Stimulated activated naive CD4-positive, alpha-beta T cell (primary cell): ENCODE data around the gene GSTM2.

Experiments used
- DNase-seq, 6 experiments: peaks; one replicate each; lab custom pipeline; 2025; lab: John Stamatoyannopoulos, UW

GSTM2 gene

DNA sequence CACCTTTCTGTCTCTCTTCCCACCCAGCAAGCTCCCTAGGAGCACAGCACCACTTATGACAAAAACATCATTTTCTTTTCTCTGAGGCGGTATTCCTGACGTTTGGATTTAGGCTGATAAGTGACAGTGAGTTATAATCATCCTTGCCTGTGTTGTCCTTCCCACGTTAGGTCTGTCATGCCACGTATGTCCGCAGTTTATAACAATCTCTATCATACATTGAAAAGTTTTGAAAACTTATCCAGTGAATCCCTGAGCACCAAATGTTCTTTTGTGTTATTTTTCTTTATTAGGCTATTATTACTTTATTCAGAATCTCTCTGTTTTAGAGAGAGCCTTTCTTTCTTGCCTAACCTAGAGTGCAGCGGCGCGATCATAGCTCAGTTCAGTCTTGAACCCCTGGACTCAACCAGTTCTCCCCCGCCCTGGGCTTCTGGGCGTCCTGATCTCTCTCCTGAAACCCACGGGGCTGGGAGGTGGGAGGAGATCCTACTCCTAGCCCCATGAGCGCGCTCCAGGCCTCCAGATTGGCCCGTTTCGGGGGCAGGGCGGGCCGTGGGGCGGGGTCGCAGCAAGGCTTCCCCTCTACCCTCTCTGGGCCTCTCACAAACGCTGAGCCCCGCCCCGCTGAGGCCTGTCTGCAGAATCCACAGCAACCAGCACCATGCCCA is at the start of gene GSTM2:
Gene GSTM2 (plus strand): TSS at position 606 of the 671 bp plus-strand sequence. CDS start 59 bp downstream, at position 665.
- DNase-seq = peak; percentile 68 to 88 (median 81)

DNA sequence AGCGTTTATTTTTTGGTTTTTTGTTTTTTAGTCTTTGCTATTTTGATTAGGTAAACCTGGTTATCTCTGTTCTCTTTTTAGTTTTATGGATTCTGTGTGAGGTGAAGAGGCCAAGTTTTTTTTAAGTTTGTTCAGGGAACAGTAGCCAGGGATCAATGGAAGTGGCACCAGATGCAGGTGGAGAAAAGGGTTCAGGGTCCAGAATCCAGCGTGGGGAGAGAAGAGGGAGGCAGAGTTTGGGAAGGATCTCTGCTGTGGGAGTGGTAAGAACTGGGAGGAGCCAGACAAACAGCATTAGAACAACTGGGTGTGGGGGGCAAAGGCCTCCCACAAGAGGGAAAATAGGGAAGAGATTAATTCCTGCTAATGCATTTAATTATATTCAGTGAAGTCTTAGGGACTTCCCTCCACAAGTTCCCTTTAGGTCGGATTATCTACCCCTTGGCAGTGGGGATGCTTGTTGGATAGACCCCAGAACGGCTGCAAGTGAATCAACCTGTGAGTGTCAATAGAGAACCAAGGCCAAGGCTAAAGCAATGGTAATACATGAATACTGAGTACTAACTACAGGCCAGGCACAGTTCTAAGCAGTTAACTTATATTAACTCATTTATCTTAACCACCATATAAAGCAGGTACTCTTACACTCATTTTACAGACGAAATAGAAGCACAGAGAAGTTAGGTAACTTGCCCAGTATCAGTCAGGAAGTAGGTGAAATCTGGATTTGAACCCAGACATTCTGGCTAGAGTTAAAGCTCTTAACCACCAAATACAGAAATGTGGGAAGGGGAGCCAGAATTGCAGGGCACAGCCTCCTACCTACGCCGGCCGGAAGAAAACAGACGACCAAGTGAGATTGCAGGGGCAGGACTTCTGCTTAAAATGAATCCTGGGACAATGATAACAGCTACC is 48.9 kb upstream of the GSTM2 start:
- DNase-seq = no peak

DNA sequence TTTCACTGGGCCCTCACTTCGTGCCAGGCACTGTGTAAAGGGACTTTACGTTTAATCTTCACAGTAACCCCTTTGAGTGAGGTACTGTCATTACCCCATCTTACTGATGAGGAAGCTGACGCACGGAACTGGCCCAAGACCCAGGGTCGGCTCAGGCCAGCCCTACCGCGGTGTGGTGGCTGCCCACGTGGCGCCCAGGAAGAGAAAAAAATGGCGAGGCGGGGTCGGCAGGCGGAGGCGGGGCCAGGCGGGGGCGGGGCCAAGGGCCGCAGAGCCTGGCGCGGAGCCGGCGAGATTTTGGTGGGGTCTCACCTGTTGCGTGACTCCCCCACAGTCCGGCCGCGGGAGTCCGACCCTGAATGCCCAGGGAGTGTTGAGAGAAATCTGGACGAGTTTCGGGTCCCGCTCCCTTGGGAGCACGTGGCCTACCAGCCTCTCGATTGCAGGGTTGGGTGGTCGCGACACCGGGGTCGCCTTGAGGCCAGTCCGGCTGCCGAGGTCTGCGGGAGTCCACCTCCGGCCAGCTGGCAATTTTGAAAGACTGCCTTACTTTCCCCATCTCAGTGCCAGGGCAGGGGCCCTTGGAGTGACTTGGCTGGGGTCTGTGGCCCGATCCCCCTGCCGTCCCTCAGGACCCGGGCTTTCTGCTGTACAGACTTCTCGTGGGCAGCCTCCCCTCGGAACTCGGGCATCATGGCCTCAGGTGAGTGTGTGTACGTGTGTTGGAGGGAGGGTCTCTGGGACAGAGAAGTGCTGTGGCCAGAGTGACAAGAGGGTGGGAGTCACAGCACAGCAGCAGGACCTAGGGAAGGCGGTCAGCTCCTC is 48.1 kb upstream of the GSTM2 start, which contains the start of the genes AMPD2 and GNAT2:
Gene AMPD2 (plus strand): TSS at position 262 of the 825 bp plus-strand sequence. CDS start 1,339 bp downstream, outside the sequence.
Gene GNAT2 (minus strand): TSS at position 41 of the 825 bp plus-strand sequence. CDS start 6,746 bp downstream, outside the sequence.
- peak; percentile 34 to 65 (median 59) for DNase-seq

DNA sequence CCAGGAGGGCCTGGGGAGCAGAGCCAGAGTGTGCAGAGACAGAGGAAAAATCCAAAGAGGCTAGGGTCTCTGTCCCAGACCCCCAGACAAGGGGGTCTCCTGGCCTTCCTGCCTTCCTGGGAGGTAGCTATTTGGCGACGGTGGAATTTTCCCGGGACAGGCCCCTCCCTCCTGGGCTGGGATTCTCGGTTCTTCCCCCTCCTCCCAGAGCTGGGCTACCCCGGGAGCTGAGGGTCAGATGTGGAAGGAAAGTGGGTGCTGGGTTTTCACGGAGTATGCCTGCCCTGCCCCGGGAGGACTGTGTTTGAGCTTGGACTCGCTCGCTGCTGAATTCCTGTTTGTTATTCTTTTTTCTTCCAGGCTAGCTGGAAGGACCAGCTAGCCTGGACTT is 47.5 kb upstream of the GSTM2 start:
- DNase-seq = no peak

DNA sequence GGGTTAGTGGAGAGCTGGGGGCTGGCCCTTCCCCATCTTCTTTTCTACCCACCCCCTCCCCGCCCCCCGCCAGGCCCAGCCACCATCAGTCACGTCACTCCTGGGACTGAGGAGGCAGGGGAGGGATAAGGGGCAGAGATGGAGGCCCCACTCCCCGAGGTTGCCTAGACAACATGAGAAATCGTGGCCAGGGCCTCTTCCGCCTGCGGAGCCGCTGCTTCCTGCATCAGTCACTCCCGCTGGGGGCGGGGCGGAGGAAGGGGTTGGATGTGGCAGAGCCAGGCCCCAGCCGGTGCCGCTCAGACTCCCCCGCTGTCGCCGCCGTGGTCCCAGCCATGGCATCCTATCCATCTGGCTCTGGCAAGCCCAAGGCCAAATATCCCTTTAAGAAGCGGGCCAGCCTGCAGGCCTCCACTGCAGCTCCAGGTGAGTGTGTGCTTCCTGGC is 47.0 kb upstream of the GSTM2 start:
- DNase-seq = peak; percentile 91 to 94 (median 91)

DNA sequence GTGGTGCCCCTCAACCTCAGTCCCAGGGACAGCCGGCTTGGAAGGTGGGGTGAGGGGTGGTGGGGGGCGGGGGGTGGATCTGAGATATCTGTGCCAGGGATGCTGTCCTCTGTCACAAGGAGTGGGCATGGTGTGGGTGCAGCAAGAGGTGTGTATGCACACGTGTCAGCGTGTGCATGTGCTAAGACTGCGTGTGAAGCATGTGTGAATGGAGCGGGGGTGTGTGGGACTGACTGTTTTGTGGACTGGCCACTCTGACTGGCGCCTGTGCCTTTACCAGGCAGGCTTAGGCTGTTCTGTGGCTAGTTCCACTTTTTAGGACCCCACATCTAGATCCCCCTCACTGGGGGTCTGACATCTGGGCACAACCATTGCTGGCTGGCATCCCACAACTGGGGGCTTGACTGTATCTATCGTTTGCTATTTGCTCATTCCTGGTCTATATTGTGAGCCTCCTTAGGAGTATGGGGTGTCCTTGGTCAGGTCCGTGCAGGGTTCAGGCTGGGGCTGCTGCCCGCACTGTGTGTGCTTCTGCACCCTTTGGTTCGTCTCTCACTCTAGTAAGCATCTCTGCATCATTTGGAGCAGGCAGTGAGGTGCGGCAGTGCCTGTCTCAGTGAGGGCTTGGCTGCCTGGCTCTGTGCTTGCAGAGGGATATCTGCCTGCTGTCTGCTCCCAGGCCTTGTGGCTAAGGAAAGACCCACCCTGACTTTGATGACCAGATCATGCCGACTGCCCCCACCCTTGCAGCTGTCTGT is 46.3 kb upstream of the GSTM2 start:
- no peak for DNase-seq

DNA sequence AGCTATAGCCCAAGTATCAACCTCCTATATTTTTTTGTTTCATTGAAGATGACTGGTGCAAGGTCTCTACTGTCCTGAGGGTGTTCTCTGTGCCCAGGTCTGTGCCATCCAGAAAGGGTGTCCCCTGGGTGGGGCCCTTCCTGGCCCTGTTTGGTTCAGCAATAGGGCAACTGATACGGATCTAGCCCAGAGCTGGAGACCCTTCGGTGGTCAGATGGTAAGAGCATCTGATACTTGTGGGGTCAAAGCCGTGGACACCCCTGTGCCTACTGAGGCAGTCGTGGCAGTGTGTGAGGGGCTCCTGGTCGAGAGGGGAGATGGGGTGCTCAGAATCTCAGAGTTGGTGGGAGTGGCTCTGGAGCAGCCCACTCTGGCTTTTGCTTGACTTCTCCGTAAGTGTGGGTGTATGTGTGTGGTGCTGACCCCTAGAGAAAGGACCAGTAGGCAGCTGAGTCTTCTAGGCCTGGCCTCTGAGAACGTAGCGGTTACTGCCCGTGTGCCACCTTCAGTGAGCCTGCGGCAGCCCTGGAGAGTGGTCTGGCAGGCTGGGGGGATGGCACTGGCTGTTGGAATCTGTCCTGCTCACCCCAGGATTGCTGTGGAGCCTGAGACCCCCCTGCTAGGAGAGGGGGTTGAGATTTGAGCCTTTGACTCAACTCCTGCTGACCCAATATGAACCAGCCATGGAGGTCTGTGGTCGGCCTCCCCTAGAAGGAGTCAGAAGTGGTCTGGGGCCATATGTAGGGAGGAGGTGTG is 45.5 kb upstream of the GSTM2 start:
- DNase-seq = no peak

DNA sequence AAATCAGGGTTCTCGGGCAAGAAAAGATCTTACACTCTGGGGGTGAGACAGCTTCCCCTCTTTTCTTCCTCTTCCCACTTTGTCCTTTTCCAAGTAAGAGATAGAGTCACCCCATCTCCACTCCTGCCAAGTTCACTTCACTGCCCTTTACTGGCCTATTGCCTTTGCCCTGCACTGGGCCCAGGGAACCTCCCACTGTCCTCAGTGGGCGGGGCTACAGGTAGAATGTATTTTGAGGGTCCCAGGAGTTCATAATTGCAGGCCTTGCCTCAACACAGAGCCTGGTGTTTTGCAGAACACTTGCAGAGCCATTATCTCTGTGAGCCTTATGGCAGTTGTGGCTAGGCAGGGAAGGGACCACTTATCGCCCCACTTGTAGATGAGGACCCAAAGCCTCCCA is 45.0 kb upstream of the GSTM2 start:
- no peak for DNase-seq

DNA sequence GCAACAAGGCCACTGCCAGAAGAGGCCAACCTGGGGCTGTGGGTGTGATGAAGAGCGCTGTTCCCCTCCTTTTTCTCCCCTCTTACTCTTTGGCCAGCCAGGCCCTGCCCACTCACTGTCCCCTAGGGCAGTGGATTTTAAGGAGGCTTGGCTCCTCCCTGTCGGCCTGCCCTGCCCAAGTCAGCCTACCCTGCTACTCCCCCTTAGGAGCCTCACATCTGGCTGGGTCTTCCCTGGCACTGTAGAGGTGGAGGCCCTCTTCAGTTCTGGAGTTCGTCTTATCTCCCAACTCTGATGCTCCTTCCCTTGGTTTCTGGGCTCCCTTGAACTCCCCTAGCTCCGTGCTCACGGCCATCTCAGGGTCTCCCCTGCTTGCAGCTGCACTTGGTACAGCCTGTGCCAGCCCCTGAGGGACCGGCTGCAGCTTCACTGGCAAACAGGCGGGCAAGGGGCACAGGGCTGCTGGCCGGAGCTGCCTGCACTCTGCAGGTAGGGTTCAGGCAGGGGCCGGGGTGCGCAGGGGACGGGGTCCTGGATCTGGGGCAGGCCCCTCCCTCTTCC is 44.2 kb upstream of the GSTM2 start:
- no peak for DNase-seq

DNA sequence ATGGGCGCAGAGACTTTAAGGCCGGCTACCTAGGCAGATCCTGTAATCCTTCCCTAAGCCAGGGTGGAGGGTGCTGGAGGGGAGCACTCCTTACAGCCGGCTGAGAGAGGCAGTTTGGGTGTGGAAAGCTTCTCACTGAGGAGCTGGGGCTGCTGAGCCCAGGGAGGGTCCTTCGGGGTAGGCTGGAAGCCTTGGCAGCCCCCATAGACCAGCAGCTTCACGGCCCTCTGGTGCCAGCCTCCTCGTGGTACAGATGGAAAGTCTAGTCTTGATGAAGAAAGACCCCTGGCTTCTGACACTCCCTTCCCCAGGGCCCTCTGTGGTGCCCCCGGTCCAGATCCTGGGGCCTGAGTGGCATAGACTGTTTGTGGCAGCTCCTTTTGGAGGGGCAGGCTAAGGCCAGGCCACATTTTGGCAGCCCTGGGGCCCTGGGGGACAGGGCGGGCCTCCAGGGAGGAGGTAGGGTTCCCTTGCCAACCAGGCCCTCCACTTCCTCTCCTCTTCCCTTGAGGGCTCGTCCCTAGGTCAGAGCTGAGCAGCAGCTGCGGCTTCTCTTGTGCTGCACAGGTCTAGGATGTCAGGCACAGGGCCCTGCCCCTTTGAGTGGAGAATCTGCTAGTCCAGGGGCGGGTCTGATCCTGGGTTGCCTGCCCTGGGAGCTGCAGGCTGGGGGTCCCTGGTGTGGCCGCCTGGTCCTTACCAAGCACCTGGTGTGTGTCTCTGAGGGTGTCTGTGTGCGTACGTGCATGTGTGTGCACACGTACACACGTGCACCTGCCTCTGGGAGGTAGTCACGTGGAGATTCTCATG is 43.5 kb upstream of the GSTM2 start:
- peak in 1 of 6 experiments; percentile 13 for DNase-seq

DNA sequence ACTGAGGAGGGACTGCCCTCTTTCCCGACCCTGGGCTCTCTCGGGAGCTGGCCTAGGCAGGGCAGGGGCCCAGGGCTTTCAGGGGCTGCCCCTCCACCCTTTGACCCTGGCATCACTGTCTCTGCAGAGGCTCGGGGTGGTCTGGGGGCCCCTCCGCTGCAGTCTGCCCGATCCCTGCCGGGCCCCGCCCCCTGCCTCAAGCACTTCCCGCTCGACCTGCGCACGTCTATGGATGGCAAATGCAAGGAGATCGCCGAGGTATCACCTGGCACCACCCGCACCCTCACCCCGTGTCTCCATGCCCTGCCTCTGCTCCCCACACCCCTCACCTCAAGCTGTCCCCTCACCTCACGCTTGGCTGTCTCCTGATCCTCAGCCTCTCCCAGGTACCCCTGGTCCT is 42.7 kb upstream of the GSTM2 start:
- DNase-seq = no peak

DNA sequence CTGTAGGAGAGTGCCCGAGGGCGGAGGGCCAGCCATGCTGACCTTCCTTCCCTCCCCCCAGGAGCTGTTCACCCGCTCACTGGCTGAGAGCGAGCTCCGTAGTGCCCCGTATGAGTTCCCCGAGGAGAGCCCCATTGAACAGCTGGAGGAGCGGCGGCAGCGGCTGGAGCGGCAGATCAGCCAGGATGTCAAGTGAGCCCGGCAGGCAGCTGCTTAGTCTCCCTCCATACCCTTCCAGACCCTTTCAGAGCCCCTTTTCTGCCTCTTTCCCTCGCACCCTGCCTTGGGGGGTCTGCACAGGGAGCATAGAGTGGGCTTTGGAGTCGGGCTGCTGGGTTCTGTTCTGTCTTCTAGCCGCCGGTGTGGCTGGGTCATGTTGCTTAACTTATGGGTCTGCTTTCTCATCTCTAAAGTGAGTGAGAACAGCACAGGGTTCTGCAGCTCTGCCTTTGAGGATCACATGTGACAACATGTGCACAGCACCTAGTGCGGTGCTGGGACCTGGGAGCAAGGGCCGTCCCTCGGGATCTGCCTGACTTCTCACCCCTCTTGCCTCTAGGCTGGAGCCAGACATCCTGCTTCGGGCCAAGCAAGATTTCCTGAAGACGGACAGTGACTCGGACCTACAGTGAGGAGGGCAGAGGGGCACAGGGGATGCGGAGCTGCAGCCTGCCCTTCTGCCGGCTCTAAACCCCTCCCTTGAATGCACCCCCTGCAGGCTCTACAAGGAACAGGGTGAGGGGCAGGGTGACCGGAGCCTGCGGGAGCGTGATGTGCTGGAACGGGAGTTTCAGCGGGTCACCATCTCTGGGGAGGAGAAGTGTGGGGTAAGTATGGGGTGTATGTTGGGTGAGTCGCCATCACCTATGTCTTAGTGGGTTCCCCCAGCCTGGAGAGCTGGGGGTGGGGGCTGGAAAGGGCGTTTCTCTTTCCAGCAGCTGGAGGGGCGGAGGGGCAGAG is 42.0 kb upstream of the GSTM2 start:
- no peak for DNase-seq

DNA sequence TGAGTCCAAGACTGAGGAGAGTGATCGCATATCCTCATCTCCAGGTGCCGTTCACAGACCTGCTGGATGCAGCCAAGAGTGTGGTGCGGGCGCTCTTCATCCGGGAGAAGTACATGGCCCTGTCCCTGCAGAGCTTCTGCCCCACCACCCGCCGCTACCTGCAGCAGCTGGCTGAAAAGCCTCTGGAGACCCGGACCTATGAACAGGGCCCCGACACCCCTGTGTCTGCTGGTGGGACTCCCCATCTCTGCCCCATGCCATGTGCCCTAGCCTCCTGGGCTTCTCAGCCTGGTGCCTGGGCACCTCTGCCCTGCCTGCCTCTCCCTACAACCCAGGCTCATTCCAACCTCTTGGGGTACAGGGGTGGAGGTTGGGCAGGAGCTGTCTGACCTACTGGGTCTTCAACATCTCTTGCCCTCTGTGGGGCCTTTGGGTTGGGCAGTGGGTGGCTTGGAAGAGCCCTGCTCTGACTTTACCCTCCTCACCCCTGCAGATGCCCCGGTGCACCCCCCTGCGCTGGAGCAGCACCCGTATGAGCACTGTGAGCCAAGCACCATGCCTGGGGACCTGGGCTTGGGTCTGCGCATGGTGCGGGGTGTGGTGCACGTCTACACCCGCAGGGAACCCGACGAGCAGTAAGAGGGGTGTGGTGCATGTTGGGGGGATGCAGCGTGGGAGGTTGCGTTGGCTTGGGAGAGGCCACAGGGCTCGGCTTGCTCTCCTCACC is 41.0 kb upstream of the GSTM2 start:
- no peak for DNase-seq

DNA sequence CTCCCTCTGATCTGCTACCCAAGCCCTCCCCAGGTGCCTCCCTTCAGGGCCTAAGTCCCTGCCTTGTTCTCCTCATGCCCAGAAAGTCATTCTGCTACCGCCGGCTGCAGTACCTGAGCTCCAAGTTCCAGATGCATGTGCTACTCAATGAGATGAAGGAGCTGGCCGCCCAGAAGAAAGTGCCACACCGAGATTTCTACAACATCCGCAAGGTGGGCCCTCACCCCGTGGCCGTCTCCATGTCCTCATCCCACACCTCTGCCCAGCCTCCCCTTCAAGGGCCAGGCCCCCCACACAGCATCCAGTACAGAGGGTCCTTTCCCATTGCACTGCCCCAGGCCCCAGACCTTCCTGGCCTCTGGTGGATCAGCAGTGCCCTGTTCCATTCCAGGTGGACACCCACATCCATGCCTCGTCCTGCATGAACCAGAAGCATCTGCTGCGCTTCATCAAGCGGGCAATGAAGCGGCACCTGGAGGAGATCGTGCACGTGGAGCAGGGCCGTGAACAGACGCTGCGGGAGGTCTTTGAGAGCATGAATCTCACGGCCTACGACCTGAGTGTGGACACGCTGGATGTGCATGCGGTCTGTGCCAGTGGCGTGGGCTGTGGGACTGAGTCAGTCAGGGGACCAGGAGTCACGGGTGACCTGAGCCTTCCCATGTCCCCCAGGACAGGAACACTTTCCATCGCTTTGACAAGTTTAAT is 40.0 kb upstream of the GSTM2 start:
- DNase-seq = no peak

DNA sequence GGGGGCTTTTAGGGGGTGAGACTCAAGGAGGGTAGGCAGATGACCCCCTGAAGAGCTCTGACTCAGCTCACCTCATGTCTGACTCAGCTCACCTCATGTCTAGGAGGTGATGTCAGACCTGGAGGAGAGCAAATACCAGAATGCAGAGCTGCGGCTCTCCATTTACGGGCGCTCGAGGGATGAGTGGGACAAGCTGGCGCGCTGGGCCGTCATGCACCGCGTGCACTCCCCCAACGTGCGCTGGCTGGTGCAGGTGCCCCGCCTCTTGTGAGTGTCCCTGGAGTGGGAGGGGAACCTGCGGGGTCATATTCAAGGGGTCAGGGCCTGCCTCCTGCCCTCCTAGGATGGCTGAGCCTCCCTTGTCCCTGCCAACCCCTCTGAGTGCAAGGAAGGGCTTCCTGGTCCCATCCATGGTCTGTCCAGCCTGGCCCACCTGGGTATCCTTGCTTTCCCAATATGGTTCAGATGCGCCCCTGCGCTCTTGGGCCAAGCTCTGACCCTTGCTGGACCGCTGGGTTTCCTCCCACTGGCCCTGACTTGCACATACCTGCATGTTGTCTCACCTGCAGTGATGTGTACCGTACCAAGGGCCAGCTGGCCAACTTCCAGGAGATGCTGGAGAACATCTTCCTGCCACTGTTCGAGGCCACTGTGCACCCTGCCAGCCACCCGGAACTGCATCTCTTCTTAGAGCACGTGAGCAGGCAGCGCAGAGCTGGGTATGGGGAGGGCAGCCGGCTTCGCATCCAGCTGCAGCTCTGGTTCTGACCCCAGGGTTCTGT is 39.1 kb upstream of the GSTM2 start:
- no peak for DNase-seq
